ENCODE results near the gene PALLD.

The PALLD gene

DNA sequence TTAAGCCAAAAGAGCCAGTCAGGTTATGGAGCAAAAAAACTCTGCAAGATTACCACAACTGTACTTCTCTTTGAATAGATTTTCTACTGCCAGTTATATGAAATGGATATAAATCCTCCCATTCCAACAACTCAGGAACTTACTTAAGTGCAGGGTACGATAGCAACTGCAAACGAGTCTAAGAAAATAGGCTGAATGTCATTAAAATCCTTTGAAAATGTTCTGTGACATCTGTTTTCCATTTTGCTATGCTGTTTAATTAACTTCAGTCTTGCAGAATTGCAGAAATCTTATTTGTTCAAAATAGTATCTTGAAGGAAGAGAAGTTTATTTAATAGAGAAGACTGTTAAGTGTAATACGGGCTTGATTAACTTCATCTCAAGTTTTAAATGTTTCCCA is 243.8 kb downstream of the PALLD start:
- DNase-seq, result no peak

DNA sequence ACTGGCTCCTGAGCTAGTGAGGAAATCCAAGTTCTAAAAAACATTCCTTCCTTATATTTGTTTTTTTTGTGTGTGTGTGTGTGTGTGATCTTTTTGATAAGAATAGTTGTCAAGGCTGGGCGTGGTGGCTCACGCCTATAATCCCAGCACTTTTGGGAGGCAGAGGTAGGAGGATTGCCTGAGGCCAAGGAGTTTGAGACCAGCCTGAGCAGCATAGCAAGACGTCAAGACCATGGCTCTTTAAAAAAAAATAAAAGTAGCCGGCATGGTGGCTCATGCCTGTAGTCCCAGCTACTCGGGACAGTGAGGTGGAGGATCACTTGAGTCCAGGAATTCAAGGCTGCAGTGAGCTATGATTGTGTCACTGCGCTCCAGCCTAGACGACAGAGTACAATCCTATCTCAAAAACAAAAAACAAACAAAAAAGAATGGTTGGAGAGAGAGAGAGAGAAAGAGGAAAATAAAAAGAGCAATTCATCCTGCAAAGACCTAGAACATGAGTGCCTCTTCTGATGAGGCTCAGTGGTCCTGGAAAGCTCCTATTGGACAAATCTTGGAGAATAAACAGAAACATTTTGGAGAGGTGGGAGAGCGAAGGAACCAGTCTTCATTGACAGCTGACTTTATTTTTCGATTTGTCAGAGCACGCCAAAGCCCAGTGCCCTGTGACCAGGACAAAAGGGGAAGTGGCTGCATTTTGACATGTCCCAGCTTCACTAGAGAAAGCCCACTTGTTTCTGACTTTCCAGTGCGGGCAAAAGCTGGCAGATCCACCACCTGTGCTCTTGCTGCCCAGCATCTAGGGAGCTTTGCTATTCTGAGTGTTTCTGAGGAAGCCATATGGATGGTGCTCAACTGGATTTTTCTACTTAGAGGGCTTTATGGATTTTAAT is 244.7 kb downstream of the PALLD start:
- no peak for DNase-seq

DNA sequence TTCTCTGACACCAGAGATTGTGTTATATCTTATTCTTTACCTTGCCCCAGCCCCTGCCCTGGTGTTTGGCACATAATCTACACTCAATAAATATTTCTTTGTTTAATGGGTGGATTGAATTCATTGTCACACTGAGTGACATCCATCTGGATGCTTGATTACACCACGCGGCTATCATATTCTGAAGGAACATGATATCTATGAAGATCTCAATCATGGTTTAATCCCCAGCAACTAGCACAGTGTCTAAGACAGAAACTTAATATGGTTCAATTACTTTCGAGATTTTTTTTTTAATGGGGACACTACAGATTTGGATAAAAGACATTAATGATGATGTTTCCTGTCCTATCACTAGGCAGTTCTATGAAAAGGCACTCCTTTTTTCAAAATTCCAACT is 246.3 kb downstream of the PALLD start:
- no peak for DNase-seq

DNA sequence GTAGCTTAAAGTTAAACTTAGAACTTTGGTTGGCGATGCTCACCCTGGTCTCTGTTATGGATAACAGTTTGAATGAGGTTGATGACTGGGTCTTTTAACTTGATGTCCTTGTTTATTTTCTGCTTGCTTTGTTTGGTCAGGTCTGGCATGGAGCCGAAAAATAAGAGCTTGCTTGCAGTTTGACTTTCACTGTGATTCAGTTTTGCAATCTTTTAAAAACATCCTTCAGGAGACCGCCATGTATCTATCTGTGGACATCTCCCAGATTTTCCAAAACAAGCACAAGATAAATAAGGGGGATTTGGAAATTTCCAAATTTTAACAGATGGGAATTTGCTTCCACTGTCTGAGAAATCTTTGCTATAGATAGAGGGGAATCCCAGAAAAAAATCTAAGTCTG is 246.7 kb downstream of the PALLD start:
- no peak for DNase-seq

DNA sequence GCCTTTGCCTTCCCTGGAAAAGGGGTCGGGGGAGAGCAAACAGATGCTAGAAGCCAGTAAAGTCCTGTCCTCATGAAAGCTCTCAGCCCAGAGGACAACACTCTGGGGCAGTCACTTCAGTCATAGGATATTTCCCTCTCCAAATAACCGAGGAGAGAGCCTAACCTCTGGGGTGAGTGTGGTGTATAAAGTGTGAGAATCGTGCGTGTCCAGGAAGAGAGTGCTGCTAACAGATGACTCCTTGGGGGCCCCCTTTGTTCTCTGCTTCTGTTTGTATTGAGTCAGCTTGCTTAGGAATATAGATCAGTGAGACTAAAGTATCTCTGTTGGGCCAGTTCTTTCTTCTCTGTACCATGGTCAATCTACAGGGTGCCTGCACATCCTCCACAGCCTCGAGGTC is 247.2 kb downstream of the PALLD start:
- no peak for DNase-seq

DNA sequence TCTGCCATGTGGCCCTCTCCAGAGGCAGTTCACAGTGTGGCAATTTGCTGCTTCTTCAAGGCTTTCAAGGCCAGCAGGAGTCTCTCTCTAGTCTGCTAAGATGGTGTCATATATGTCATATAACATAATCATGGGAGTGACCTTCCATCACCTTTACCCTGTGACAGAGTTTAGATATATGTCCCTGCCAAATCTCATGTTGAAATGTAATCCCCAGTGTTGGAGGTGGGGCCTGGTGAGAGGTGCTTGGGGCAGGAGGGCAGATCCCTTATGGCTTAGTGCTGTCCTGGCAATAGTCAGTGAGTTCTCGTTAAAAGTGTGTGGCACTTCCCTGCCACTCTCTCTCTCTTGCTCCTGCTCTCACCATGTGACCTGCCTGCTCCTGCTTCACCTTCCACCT is 252.0 kb downstream of the PALLD start:
- DNase-seq, result no peak

DNA sequence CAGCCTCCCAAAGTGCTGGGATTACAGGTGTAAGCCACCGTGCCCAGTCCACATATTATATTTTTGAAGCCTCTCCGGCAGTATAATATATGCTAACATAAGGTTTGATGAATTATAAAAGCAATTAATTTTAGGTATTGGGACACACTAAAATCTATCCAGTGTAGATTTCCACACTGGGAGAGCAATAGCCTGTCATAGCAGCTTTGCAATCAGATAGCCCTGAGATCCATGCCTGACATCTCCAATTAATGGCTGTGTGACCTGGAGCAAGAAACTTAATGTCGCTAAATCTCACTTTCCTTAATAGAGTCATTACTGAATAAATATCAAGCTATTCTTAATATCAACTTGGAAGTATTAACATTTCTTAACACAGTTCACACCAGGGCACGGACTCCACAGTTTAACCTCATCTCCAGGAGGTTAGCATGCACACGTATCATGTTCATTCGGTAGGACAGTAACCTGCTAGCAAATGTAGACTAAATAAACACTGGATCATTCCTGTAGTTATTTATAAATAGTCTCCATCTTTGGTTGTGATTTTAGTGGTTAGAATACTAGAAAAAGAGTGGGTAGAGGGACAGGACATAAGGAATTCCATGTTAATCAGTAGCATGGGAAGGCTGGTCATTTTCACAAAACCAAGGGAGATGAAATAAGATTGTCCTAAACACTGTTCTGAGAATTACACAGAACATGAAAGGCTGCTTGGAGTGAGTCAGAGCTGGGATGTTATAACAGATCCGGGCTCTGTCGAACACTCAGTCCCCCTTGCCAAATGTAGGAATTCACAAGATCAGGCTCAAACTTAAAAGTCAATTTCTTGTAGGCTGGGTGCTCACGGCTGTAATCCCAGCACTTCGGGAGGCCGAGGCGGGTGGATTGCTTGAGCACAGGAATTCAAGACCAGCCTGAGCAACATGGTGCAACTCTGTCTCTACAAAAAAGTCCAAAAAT is 254.7 kb downstream of the PALLD start:
- no peak for DNase-seq

DNA sequence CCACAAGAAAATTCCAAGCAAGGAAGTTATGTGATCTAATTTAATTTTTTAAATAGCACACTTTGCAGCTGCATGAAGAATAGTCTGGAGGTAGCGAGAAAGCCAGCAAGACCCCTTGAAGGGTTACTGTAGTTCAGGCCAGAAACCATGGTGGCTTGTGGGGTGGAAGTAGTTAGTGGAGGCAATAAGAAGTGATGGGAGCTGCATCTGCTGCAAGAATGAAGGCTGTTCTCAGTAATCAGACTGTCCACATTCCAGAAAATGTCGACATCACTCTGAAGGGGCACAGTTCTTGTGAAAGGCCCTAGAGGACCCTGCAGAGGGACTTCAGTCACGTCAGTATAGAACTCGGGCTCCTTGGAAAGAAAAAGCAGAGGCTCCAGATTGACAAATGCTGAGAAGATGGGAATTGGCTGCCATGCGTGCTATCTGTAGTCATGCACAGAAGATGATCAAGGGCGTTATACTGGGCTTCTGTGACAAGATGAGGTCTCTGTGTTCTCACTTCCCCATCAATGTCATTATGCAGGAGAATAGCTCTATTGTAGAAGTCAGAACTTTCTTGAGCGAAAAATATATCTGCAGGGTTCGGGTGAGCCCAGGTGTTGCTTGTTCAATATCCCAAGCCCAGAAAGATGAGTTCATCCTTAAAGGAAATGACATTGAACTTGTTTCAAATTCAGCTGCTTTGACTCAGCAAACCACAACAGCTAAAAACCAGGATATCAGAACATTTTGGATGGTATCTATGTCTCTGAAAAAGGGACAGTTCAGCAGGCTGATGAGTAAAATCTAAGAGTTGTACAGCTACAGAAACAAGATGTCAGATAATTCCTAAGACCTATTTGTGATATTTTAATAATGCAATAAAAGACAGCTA is 259.0 kb downstream of the PALLD start:
- DNase-seq, result peak; percentile 62

DNA sequence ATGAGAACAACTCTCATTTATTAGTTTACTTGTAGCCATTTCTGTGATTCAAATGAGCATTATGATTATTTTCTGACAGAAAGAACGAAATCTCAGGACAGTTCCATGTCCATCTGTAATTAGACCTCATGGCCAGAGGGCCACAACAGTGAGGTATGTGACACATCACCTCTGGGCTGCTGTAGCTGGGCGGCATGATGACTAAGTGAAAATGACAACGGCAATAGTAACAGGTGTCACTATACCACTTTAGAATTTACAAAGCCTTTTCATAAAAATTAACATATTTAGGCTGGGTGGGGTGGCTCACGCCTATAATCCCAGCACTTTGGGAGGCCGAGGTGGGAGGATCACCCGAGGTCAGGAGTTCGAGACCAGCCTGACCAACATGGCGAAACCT is 260.6 kb downstream of the PALLD start:
- DNase-seq, result no peak

DNA sequence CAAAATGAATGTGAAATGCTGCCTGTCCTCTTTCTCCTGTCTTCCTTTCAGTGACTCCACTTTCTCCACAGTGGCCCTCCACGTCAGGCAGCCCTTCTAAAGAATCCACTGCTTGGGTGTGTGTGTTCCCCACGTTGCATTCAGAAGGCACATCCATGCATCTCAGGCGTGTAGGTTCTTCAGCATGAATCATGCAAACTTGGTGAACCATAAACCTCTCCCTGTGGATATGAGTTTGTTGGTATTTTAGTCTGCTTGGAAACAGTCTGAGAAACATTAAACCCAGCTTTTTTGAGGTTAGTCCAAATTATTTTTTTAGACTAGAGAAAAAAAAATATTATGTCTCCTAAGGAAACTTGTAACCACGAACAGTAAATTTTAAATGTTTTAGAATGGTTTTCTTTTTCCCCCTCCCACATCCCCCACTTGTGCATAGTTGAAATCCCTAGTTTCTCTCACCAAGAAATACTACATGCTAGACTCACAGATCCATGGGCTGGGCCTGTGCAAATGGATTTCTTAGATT is 261.6 kb downstream of the PALLD start:
- DNase-seq, result peak; percentile 68

DNA sequence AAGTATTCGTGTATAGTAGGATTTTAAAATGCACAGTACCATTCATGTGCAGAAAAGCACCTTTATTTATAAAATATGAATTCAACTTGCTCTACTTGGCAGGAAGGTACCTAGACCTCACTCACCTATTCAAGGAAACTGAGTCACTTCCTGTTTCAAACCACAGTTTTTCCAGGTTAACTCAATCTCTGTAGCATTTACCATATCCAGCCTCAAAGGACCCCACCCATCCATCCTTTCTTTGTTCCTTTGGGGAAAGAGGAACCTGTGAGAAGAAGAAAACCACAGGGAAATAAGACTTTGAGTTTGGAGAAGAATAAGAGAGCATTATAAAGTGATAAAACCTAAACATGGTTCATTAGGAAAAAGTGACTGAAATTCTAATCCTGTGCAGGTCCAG is 262.5 kb downstream of the PALLD start:
- DNase-seq, result no peak

DNA sequence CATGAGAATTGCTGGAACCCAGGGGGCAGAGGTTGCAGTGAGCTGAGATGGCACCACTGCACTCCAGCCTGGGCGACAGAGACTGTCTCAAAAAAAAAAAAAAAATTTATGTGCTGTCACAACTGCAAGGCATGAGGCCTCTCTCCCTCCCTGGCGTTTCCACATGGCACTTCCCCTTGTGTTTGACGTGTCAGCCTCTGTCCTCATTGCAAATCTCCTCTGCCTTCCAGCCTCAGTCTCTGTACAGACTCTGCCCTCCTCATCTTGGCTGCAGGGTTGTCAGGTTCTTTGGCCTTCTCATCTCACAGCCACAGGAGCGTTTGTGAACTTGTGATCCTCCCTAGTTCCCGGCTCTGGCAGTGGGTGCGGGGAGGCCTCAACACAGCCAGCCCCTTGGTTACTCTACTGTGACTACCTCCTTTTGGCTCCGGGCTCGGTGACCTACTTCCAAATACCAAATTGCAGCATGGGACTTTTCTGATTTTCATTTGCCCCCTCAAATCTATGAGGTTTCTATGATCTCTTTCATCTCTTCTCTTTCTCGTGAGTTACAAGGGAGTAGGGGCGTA is 263.2 kb downstream of the PALLD start:
- no peak for DNase-seq

DNA sequence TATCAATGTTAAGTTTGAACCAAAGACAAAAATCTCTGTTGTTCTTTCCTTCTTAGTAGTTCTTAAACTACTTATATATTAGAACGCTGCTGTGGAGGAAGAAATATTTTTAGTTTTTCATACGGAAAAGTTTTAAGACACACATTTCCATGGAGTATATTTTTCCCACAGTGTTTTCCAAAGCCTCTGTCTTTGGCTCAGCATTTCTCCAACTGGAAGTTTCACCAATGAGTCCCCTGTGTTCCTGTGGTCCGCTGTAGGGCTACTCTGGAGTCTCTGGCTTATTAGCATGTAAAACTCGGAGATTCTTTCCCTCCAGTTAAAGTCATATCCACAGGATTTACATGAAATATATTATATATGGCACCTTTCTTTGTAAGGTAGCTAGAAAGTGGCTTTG is 264.2 kb downstream of the PALLD start:
- DNase-seq, result no peak

DNA sequence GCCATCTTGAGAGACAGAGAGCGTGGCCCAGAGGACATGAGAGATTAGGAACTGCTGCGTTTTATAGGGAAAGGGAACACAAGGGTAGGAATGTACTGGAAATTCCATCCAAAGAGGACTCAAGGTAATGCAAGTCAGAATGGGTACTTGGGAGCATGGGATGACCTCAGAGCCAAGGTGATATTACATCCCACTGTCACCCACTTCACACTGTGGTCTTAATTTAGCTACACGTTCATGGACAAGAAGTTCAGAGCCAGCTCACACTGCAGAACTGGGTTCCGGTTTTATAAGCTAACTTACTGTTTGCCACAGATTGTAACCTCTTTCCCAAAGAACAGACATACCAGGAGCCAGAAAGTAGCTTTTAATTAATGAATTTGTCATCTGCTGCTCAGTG is 268.5 kb downstream of the PALLD start:
- DNase-seq, result no peak

DNA sequence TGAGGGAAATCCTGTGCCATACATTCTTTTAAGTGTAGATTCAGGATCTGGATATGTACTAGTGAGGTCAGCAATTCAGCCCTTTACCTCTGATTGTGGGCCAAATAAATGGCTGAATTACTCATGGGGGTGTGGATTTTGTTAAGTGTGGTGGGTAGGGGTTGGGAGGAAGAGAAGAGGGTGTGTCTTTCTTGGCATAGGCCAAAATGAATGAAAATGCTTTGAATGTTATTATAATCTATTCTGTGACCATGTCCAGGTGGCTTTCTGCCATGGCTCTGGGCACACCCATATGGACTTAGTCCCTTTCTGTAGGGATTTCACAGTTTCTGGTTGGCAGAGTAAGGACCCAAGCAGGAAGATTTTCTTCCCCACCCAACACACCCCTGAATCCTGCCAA is 268.9 kb downstream of the PALLD start:
- DNase-seq, result peak; percentile 69

DNA sequence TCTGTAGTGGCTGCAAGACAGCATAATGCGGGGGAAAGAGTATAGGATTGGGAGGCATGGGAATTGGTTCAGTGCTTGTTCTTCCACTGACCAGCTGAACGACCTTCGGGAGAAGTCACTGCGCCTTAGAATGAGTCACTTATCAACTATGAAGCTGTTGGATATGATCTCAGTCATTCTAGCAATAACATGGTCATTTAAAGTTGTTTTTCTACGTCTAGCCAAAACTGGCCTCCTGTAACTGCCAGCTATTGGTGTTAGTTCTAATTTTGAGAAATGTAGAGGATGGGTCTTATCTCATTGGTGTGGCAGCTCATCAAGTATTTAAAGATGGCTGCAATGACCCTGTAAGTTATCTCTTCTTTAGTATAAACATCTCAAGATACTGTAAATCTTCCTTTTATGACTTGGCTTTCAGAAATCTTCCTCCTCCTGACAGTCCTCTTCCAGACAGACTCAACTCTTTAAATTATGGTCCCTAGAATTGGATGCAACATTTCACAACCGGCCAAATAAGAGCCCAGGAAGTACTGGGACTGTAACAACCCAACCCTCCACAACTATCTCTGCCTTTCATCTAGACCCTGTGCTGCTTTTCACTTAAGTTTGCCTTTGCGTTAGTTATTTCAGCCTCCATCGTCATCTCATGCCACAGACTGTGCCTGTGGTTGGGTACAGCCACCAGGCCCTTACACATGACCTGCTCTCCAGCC is 269.9 kb downstream of the PALLD start:
- peak; percentile 88 for DNase-seq

DNA sequence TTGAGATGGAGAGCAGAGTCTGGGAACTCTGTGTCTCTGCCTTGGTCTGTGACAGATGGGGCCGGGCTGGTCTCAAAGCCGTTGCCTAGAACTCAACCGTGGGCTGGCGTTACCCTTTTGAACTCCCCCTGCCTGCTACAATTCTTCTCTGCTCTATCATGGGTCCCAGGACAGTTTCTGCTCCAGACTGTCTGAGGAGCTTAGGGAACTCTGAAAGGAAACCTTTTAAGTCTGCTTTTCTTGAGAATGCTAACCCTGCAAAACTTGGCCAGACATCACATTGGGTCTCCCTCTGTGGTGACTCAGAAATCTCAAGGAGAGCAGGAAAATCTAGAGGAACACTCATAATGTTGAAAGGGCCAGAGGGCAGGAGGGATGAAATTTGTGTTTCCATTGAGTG is 272.6 kb downstream of the PALLD start:
- DNase-seq, result peak; percentile 66

DNA sequence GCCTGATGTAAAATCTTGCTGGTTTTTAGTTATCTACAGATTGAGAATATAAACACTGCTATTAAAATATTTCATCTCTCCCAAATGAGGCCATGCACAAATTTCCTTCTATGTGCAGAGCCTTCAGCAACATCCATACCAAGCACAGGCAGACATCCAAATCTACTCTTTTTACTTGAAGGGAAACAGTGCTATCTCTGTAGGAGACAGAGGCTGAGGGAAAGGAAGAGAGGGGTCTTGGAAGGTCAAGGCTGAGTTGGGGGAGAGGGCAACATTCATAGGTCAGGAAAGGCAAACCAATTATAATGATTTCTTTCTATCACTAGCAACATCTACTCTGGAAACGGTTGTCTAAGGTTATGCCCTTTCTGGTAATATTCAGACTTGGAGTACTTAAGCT is 273.0 kb downstream of the PALLD start:
- no peak for DNase-seq

DNA sequence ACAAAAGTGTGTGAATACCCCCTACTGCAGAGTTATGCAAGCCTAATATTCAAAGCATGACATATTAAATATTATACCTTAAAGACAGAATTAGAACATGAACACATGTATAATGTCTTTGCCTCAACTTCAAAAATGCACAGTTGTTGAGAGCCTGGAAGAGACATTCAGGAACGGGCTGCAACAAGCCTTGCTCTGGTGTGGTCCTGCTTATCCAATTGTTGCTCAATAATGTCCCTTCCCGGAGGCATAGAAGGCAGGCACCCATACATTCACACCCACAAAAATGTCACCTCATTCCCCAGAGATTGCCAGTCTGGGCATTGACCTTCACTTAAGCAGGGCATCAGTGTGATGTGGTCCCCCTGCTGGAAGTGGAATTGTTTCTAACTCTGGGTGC is 274.4 kb downstream of the PALLD start:
- no peak for DNase-seq

DNA sequence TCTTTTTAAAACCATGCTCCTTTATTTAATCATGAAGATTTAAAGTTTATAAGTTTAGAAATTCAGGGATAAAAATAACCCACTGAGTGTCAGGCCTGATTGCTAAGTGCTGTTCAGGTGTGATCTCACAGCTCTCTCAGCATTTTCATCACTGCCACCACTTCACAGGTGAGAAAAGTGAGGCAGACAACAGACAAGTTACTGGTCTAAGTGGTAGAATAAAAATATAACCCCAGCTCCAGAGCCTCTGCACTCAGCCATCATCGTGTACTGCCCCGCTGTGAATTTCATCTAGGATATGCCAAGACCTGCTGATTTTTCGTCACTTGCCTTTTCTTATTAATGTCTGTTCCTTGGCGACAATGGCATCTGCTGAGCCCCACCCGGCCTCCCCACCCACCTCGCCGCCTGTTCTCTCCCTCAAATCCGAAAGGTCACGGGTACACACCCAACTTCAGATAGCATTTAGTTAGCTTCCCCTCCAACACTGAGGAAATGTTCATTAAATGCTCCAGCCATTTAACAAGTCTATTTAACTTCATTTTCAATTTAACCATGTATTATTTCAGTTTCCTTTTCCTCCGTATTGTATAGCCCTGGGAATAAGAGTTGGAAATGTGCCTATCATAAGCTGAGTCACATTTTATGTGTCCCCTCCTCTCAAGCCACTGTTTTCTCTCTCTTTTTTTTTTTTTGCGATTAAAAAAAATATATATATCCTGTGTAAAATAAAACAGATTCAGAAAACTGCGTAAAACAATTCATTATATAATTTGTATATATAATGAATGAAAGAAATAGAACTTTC is 276.7 kb downstream of the PALLD start:
- no peak for DNase-seq

DNA sequence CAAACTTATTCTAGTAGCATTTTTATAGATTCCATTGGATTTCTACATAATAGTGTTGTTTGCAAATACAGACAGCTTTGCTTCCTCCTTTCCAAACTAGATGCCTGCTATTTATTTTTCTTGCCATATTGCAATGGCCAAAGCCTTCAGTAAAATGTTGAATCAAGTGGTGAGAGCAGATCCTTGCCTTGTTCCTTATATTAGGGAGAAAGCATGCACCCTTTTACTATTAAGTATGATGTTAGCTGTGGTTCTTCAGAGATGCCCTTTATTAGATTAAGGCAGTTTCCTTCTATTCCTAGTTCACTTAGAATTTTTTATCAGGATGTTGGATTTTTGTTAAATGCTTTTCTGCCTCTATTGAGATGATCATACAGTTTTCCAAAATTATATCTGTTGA is 279.5 kb downstream of the PALLD start:
- DNase-seq, result no peak

Data from EL (cell line).